Endothelial cell of umbilical vein (primary cell): ENCODE results near the gene C1QTNF5. TPM values are rescaled to one million over a fixed set of nuclear protein-coding genes. Genes with fewer than 3 reads are reported as not detected.

Experiments used
- BruUV-seq: library from RNA; stranded (reverse); fragments of 400-500 nt; replicated peaks from 2 replicates; lab custom pipeline; 2021; lab: Mats Ljungman, UMichigan
- CTCF ChIA-PET: fragments of 300-600, 350-600 bp; sonication (Branson Sonifier 250); formaldehyde crosslinking; loops from one replicate; lab custom pipeline; 2021; ENCODE audit warnings: antibody characterized with exemption, inconsistent platforms; lab: Charles Lee
- POLR2A ChIA-PET: fragments of 300-600, 350-600 bp; sonication (Branson Sonifier 250); formaldehyde crosslinking; loops from one replicate; lab custom pipeline; 2021; ENCODE audit warnings: antibody characterized with exemption, inconsistent platforms; lab: Charles Lee
- DNase-seq: peaks from one replicate; pipeline ENCODE4 v3.0.0-alpha.2; 2011; ENCODE audit warnings: low read depth, low spot score
- FAIRE-seq: peaks from 2 replicates; lab custom pipeline; 2011; peaks lifted over from hg19 to GRCh38; lab: Jason Lieb, UNC
- H2AFZ ChIP-seq: 2 replicates; pipeline ENCODE4 v1.6.0; 2012; ENCODE audit warnings: low read depth, low read length, control low read depth, inconsistent platforms
- H3K27ac ChIP-seq: 2 replicates; pipeline ENCODE4 v1.5.1; 2011; ENCODE audit warnings: low read depth, mild to moderate bottlenecking, control low read depth, low read length, moderate library complexity; ENCODE audit not compliant: insufficient read depth
- H3K27me3 ChIP-seq, 2 experiments: 2 replicates each; pipeline versions ENCODE4 v1.6.0 to v1.6.1; 2011; ENCODE audit warnings: low read length in 2 of 2, mixed read lengths in 1 of 2; ENCODE audit not compliant: control insufficient read depth in 2 of 2, insufficient read depth in 2 of 2
- H3K36me3 ChIP-seq, 2 experiments: 2 replicates in 1 of 2; 3 replicates in 1 of 2; pipeline ENCODE4 v1.5.1; 2011; ENCODE audit warnings: low read length in 2 of 2, mild to moderate bottlenecking in 1 of 2, moderate library complexity in 1 of 2; ENCODE audit not compliant: control insufficient read depth in 2 of 2, insufficient read depth in 2 of 2; ENCODE audit errors: extremely low read depth in 1 of 2
- H3K4me1 ChIP-seq: 3 replicates; pipeline ENCODE4 v1.5.1; 2011; ENCODE audit warnings: mild to moderate bottlenecking, low read length; ENCODE audit not compliant: control insufficient read depth, insufficient read depth; ENCODE audit errors: extremely low read depth
- H3K4me2 ChIP-seq: 2 replicates; pipeline ENCODE4 v1.6.1; 2011; ENCODE audit warnings: low read length, control low read depth, mixed read lengths; ENCODE audit not compliant: insufficient read depth
- H3K4me3 ChIP-seq, 3 experiments: fragments of 200-600 bp in 1 of 3; sonication (generic), shearing (Covaris generic) in 1 of 3; replicated peaks in 1 of 3; 2 replicates each; pipeline ENCODE4 v1.5.1; 2011 to 2016; ENCODE audit warnings: control low read depth in 3 of 3, low read length in 3 of 3, mild to moderate bottlenecking in 2 of 3, inconsistent platforms in 1 of 3, low read depth in 1 of 3, moderate library complexity in 1 of 3; ENCODE audit not compliant: insufficient read depth in 1 of 3
- H3K79me2 ChIP-seq: 2 replicates; pipeline ENCODE4 v1.6.0; 2012; ENCODE audit warnings: low read length, inconsistent platforms; ENCODE audit not compliant: control insufficient read depth, insufficient read depth
- H3K9ac ChIP-seq: replicated peaks from 2 replicates; pipeline ENCODE3; 2011; ENCODE audit warnings: low read length, control low read depth; ENCODE audit not compliant: insufficient read depth; ENCODE audit errors: extremely low read depth
- H3K9me1 ChIP-seq: replicated peaks from 3 replicates; pipeline ENCODE4 v1.6.0; 2011; ENCODE audit warnings: mild to moderate bottlenecking, low read length; ENCODE audit not compliant: control insufficient read depth, insufficient read depth; ENCODE audit errors: extremely low read depth
- H3K9me3 ChIP-seq: replicated peaks from 2 replicates; pipeline ENCODE4 v1.5.1; 2012; ENCODE audit warnings: low read length, inconsistent platforms; ENCODE audit not compliant: control insufficient read depth, insufficient read depth
- H4K20me1 ChIP-seq: replicated peaks from 2 replicates; pipeline ENCODE3; 2011; ENCODE audit warnings: mild to moderate bottlenecking, low read length; ENCODE audit not compliant: control insufficient read depth, insufficient read depth; ENCODE audit errors: extremely low read depth
- EZH2 ChIP-seq: IDR thresholded peaks from 2 replicates; pipeline ENCODE4 v1.6.1; 2012; ENCODE audit warnings: borderline replicate concordance, low read depth, mild to moderate bottlenecking, moderate library complexity, low read length, inconsistent platforms; ENCODE audit not compliant: severe bottlenecking
- GATA2 ChIP-seq: IDR thresholded peaks from 2 replicates; pipeline ENCODE4 v1.7.0; 2011; ENCODE audit warnings: low read depth, mild to moderate bottlenecking, moderate library complexity, mixed read lengths, low read length; ENCODE audit not compliant: insufficient read length, insufficient read depth
- JUN ChIP-seq: IDR thresholded peaks from 2 replicates; pipeline ENCODE4 v1.6.1; 2011; ENCODE audit warnings: borderline replicate concordance, low read depth; ENCODE audit not compliant: insufficient read length, insufficient read depth
- MYC ChIP-seq: IDR thresholded peaks from one replicate; pipeline ENCODE4 v1.6.1; 2011; ENCODE audit warnings: mild to moderate bottlenecking, low read depth, low read length
- POLR2A ChIP-seq: IDR thresholded peaks from 2 replicates; pipeline ENCODE4 v1.6.1; 2012; ENCODE audit warnings: low read depth, mild to moderate bottlenecking, control low read depth, low read length
- POLR2AphosphoS5 ChIP-seq: IDR thresholded peaks from 2 replicates; pipeline ENCODE4 v1.6.1; 2012; ENCODE audit warnings: low read depth, mild to moderate bottlenecking, control low read depth, low read length, moderate library complexity; ENCODE audit not compliant: insufficient read depth
- dilution Hi-C: fragments of 300-500 bp; cut with MboI; formaldehyde crosslinking; loops from one replicate; pipeline ENCODE4 v1.15.0; 2019; ENCODE audit warnings: low sequenced_read_pairs; ENCODE audit not compliant: extremely low pct_ligation_motif_present
- intact Hi-C: fragments of 100-400 bp; cut with micrococcal nuclease; formaldehyde crosslinking; loops from one replicate; pipeline ENCODE4 v1.10.0; 2022
- polyA plus RNA-seq, 4 experiments: library from polyadenylated mRNA; depleted of rRNA in 3 of 4; stranded (reverse) in 3 of 4; unstranded in 1 of 4; fragments of >200 nt; gene quantifications; 2 replicates each; pipeline versions ENCODE4 v1.2.1 to v1.2.3, GENCODE V29; 2011 to 2012; ENCODE audit warnings: missing spikeins in 1 of 4
- total RNA-seq: library from RNA; stranded (reverse); gene quantifications from 2 replicates; pipeline ENCODE4 v1.2.3, GENCODE V29; 2021
- TF ChIP-seq, protein P1 (sequence below), 2 donors: IDR thresholded peaks; 1 replicate in 1 of 2; 2 replicates in 1 of 2; pipeline ENCODE4 v1.5.1; 2011; ENCODE audit warnings: low read length in 2 of 2, mild to moderate bottlenecking in 2 of 2, moderate library complexity in 2 of 2, control low read depth in 1 of 2, inconsistent platforms in 1 of 2, low read depth in 1 of 2; ENCODE audit not compliant: insufficient read depth in 1 of 2; ENCODE audit errors: extremely low read depth in 1 of 2
- TF ChIP-seq, protein P2 (sequence below): IDR thresholded peaks from 2 replicates; pipeline ENCODE4 v1.6.1; 2011; ENCODE audit not compliant: insufficient read depth, insufficient read length

The C1QTNF5 gene
- total and polyA plus RNA-seq, 2 donors (not counting 3 experiments of a cell fraction or from before 2014, with no cell fraction given): 126 to 201 TPM

DNA sequence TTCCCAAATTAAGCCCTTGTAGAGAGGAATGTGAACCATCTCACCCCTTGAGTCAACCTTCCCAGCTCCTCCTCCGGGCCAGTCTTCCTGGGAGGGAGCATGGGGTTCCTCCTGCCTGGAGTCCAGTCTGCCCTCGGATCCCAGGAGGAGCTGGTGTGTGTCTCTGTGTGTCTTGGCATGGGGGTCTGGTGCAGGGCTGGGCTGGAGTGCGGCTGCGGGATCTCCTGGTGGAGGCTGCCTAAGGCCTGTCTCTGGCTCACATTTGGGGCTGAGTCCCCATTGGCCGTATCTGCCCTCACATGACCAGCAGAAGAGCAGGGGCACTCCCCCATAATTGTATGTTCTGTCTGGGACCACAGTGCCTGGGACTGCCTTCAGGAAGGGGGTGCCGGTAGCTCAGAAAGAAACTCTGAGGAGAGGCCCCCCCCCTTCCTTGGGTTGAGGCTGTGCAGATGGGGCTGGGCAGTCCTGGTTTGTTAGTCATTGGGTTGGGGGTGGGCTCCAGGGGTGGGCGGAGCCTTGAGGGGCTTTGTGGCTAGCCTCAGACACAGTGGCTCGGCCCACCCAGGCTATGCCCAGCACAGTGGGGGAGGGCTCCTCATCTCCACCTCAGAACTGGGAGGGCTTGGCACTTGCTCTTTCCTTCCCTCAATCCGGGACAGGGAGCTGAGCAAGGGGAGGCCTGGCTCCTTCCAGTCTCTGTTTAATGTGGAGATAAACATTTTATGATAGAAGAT is 2.9 kb downstream of the C1QTNF5 start:
- peak; percentile 35 for FAIRE-seq
- peak; percentile 77 for DNase-seq
- Histone ChIP-seq H3K4me3 (peak overlapping the region in 1 of 3 experiments; percentile 6), H4K20me1 (no peaks in the 10 kb centered on the region), H3K79me2 (peaks cover 23% of the 10 kb centered on the region), H3K27me3 (no peaks in the 10 kb centered on the region), H2AFZ (no peak overlapping the region), H3K4me2 (peak overlapping the region; percentile 10), H3K9me1 (no peaks in the 10 kb centered on the region), H3K36me3 (peaks cover 0 to 2% of the 10 kb centered on the region in 2 experiments), H3K9me3 (no peaks in the 10 kb centered on the region), H3K4me1 (peaks cover 44% of the 10 kb centered on the region), H3K9ac (no peak overlapping the region), H3K27ac (no peak overlapping the region)
- dilution Hi-C loops: no loop called here
- intact Hi-C loops: loop anchor here (1.0 to 2.0 kb wide), 5 partner anchors 16 to 273 kb away; partner anchors contain the start of gene CBL
- TF ChIP-seq, protein P1, sequence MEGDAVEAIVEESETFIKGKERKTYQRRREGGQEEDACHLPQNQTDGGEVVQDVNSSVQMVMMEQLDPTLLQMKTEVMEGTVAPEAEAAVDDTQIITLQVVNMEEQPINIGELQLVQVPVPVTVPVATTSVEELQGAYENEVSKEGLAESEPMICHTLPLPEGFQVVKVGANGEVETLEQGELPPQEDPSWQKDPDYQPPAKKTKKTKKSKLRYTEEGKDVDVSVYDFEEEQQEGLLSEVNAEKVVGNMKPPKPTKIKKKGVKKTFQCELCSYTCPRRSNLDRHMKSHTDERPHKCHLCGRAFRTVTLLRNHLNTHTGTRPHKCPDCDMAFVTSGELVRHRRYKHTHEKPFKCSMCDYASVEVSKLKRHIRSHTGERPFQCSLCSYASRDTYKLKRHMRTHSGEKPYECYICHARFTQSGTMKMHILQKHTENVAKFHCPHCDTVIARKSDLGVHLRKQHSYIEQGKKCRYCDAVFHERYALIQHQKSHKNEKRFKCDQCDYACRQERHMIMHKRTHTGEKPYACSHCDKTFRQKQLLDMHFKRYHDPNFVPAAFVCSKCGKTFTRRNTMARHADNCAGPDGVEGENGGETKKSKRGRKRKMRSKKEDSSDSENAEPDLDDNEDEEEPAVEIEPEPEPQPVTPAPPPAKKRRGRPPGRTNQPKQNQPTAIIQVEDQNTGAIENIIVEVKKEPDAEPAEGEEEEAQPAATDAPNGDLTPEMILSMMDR (IDR thresholded peaks at IDR 0.05; ENCODE audit: extremely low read depth in 1 of 2, insufficient read depth in 1 of 2, low read depth in 1 of 2, low read length in 2 of 2): no peak
- TF ChIP-seq, protein P2, sequence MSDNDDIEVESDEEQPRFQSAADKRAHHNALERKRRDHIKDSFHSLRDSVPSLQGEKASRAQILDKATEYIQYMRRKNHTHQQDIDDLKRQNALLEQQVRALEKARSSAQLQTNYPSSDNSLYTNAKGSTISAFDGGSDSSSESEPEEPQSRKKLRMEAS: no peak
- peak; percentile 37 for TF ChIP-seq POLR2AphosphoS5
- TF ChIP-seq MYC: no peak
- no peak for TF ChIP-seq EZH2
- peak; percentile 14 for TF ChIP-seq POLR2A
- no peak for TF ChIP-seq GATA2
- TF ChIP-seq JUN: no peak
- no TSS peak for BruUV-seq
- POLR2A ChIA-PET: interaction anchor here (0.6 to 2.3 kb wide), 11 partner anchors 15 to 717 kb away, joined by 3 to 18 read pairs (median 6); partner anchors contain the start of gene MCAM
- CTCF ChIA-PET: interaction anchor here (0.7 to 6.3 kb wide), 43 partner anchors 11 to 340 kb away, joined by 3 to 301 read pairs (median 5); partner anchors contain the start of genes CBL, CENATAC, DPAGT1 and HINFP
